Measurements from ENCODE around the gene IL1B. TPM values are rescaled to one million over a fixed set of nuclear protein-coding genes. Genes with fewer than 3 reads are reported as not detected.

The IL1B gene
- total RNA-seq (2014; rRNA removed; shearing (Covaris generic)) = 4.2 and 4.3 TPM in 2 replicates

DNA sequence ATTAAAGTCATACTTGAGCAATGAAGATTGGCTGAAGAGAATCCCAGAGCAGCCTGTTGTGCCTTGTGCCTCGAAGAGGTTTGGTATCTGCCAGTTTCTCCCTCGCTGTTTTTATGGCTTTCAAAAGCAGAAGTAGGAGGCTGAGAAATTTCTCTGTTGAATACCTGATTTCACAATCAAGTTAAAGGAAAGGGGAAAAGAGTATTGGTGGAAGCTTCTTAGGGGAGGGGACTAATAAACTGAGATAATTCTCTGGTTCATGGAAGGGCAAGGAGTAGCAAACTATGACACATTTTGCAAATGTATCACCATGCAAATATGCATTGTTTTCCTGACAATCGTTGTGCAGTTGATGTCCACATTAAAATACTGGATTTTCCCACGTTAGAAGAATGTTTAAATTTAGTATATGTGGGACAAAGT is at the start of gene IL1B:
IL1B (minus strand) TSS at position 85 of the 423 bp plus-strand sequence. CDS start 550 bp downstream, outside the sequence.
- peak; percentile 16 to 68 for DNase-seq (ENCODE audit: low read depth in 1 of 2, low spot score in 2 of 2)
- H3K9me3 ChIP-seq (replicated peaks) = no peaks in the 10 kb centered on the region
- H3K27ac ChIP-seq = peak within 1 kb of the TSS; percentile 82
- no peaks in the 10 kb centered on the region for H3K36me3 ChIP-seq
- H3K4me1 ChIP-seq (replicated peaks) = peaks cover 19% of the 10 kb centered on the region
- no peaks in the 10 kb centered on the region for H3K27me3 ChIP-seq (replicated peaks)
- peak within 1 kb of the TSS; percentile 12 for H3K4me3 ChIP-seq

DNA sequence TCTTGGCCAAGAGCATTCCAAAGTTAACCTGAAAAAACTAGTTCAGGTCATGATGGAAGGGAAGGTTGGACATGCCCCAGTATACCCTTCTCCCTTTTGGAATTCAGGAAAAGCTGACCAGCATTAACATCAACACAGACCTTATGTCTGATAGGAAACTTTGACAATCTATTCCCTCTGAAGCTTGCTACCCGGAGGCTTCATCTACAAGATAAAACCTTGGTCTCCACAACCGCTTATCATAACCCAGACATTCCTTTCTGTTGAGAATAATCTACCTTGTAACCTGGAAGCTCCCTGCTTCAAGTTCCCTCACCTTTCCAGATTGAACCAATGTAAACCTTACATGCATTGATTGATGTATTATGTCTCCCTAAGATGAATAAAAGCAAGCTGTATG is 49.7 kb upstream of the IL1B start:
- H3K9me3 ChIP-seq (replicated peaks) = no peaks in the 10 kb centered on the region
- H3K4me3 ChIP-seq = no peak overlapping the region
- no peak for DNase-seq (ENCODE audit: low read depth in 1 of 2, low spot score in 2 of 2)
- no peak overlapping the region for H3K27ac ChIP-seq
- H3K4me1 ChIP-seq (replicated peaks) = peaks cover 15% of the 10 kb centered on the region
- no peaks in the 10 kb centered on the region for H3K27me3 ChIP-seq (replicated peaks)
- H3K36me3 ChIP-seq = no peaks in the 10 kb centered on the region

DNA sequence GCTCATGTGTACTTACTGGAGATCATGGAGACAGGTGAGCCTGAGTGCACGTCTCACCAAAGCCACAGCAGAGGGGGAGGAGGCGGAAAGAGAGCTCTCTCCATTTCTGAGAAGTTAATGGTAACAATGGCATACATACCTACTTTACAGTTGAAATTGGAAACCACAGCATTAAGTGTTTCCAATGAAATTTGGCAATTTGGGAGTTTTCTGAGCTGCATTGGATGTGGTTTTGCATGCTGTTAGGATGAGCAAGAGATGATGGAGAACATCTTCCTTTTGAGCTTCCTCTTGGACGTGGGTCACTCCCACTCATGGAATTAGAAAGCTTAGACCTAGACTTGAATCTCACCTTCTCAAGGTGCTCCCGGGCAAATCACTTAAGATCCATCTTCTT is 48.9 kb upstream of the IL1B start:
- no peak for DNase-seq (ENCODE audit: low read depth in 1 of 2, low spot score in 2 of 2)
- Histone ChIP-seq H3K36me3 (no peaks in the 10 kb centered on the region), H3K27me3 (replicated peaks) (no peaks in the 10 kb centered on the region), H3K4me3 (no peak overlapping the region), H3K9me3 (replicated peaks) (no peaks in the 10 kb centered on the region), H3K27ac (no peak overlapping the region), H3K4me1 (replicated peaks) (peaks cover 23% of the 10 kb centered on the region)

DNA sequence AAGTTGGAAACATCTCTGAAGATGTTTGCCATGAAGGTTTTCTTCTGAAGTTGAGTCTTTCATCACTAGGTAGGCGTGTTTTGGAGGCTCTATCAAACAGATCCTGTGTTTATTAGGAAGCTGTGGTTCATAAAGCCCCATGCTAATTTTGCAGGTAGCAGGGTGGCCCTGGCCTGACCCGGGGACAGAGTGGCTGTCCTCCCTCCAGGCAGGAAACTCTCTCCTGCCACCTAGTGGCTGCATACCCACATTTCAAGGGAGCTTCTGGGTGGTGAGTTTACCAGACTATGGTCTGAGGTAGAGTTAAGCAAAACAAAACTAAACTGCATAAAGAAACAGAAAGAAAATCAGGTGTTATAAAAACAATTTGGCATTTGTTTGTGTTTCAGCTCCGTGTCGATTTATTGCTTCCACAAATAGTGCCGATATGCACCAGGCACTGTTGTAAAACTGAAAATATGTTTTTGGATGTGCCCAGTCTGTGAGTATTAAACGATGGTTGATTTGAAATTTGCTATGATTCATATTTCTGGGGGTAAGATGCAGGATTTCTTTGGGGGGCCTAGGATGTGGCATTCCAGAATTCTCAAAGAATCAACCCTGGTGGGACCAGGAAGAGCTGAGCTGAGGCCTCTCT is 48.4 kb upstream of the IL1B start:
- H3K9me3 ChIP-seq (replicated peaks) = no peaks in the 10 kb centered on the region
- H3K4me1 ChIP-seq (replicated peaks) = peaks cover 28% of the 10 kb centered on the region
- no peaks in the 10 kb centered on the region for H3K27me3 ChIP-seq (replicated peaks)
- no peak overlapping the region for H3K27ac ChIP-seq
- H3K36me3 ChIP-seq = no peaks in the 10 kb centered on the region
- H3K4me3 ChIP-seq = no peak overlapping the region
- DNase-seq (ENCODE audit: low read depth in 1 of 2, low spot score in 2 of 2) = peak; percentile 50 to 61

DNA sequence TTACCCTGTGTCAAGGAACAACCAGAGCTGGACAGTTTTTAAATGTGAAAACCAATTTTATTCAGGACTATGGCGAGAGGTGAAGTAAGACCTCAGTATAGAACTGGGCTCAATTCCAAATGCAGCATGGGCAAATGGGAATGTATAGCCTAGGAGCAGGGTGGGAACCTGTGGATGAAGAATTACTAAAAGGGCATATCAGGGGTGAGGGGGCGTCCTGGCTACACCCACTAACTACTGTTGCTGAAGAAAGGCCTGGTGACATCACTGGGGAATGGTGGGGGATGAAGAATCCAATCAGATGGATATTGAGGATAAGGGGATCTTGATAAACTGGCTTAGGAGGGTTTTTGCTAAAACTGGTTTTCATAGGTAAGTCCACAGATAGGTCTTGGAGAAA is 47.1 kb upstream of the IL1B start:
- H3K36me3 ChIP-seq = no peaks in the 10 kb centered on the region
- no peaks in the 10 kb centered on the region for H3K9me3 ChIP-seq (replicated peaks)
- DNase-seq (ENCODE audit: low read depth in 1 of 2, low spot score in 2 of 2) = no peak
- H3K4me3 ChIP-seq = no peak overlapping the region
- H3K27me3 ChIP-seq (replicated peaks) = no peaks in the 10 kb centered on the region
- peaks cover 38% of the 10 kb centered on the region for H3K4me1 ChIP-seq (replicated peaks)
- H3K27ac ChIP-seq = no peak overlapping the region

DNA sequence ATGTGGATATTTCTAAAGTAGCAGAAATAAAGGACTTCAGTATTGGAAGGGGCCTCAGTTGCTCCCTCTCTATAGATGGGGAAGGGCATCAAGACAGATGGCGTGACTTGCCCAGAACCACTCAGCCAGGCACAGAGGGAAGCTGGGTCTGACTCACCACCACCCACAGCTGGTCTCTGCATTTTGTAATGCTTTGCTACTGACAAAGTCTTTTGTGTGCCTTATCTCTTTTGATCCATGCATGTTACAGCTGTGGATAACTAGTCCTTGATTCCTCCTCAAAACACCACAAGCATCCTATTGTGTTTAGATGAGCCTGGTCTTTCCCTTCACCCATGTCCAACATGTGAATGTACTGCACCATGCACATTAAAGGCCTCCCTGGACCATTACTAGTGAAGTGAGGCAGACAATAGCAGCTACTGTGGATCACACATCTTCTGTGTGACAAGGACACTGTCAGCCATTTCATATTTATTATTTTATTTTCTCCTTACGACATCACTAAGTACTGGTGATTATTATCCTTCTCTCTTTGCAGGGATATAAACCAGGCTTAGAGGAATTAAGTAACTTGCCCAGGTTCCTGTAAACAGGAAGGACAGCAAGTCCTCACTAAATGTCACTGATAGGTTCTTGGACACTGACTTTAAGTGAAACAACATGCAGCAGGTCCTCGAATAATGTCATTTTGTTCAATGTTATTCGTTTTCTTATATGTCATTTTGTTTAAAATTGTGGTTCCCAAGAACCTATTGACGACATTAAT is 44.8 kb upstream of the IL1B start:
- Histone ChIP-seq H3K9me3 (replicated peaks) (no peaks in the 10 kb centered on the region), H3K4me1 (replicated peaks) (peaks cover 55% of the 10 kb centered on the region), H3K36me3 (no peaks in the 10 kb centered on the region), H3K4me3 (no peak overlapping the region), H3K27me3 (replicated peaks) (no peaks in the 10 kb centered on the region), H3K27ac (peak overlapping the region; percentile 72)
- DNase-seq (ENCODE audit: low read depth in 1 of 2, low spot score in 2 of 2) = peak; percentile 85 to 89

DNA sequence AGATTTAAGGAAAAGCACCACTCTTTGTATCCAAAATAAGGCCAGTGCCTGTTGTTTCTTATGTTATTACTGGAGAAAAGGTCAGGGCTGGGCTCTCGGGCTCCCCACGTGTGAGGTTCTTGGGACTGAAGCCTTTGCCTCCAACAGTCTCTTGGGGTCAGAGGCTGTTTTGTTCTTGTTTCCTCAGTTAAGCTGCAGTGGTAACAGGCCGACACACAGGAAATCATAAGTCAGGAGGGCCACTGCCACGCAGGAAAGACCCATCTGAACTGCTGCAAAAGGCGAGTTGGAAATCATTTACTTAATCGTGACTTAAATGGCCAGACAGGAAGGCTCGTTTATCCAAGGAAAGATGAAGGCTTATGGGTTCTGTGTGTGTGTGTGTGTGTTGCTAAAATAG is 44.1 kb upstream of the IL1B start:
- H3K9me3 ChIP-seq (replicated peaks) = no peaks in the 10 kb centered on the region
- no peak for DNase-seq (ENCODE audit: low read depth in 1 of 2, low spot score in 2 of 2)
- H3K4me3 ChIP-seq = no peak overlapping the region
- H3K27ac ChIP-seq = peak overlapping the region; percentile 72
- no peaks in the 10 kb centered on the region for H3K36me3 ChIP-seq
- H3K4me1 ChIP-seq (replicated peaks) = peaks cover 55% of the 10 kb centered on the region
- no peaks in the 10 kb centered on the region for H3K27me3 ChIP-seq (replicated peaks)

DNA sequence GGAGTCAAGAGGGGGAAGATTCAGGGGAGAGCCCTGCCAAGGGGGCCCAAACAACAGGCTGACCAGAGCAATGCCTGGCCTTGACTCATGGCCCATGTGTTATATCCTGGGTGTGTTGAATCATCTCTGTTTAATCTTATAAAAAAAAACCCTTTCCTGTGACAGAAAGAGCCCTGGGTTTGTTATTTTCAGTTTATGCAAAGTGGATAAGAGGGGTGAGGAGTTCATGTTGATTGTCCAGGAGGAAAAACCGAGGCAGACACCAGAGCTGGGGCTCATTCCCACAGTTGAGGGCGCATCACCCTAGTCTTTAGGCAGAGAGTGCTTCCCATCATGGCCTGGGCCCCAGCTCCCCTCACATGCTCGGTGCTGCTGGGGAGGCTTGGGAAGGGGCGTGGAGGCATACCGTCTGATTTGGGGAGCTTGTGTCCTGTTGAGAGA is 43.5 kb upstream of the IL1B start:
- Histone ChIP-seq H3K36me3 (no peaks in the 10 kb centered on the region), H3K27me3 (replicated peaks) (no peaks in the 10 kb centered on the region), H3K4me1 (replicated peaks) (peaks cover 55% of the 10 kb centered on the region), H3K9me3 (replicated peaks) (no peaks in the 10 kb centered on the region), H3K27ac (peak overlapping the region; percentile 72), H3K4me3 (no peak overlapping the region)
- peak; percentile 58 to 69 for DNase-seq (ENCODE audit: low read depth in 1 of 2, low spot score in 2 of 2)

DNA sequence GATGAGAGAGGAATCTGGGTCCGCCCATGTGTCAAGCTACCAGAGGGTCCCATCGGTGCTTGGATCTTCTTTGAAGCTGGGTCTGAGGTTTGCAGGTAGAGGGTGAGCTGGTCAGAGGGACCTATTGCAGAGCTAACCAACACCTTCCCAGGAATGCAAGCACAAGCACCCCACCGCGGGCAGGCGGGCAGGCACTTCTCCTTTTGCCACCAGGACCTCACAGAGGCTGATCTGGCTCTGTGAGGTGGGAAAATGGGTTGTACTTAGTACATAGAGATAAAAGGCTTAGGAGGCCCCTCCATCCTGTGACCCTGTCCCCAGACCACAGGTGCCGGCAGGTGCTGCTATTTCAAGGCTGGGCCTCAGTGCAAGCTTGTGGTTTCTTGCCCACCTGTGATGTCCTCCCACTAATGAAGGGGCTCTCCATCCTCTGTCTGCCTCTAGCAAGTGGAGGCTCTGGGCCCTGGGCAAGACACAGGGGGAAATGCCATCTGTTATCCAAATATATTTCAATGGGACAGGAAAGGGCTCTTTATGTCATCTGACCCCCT is 43.0 kb upstream of the IL1B start:
- Histone ChIP-seq H3K4me3 (no peak overlapping the region), H3K27me3 (replicated peaks) (no peaks in the 10 kb centered on the region), H3K9me3 (replicated peaks) (no peaks in the 10 kb centered on the region), H3K36me3 (no peaks in the 10 kb centered on the region), H3K4me1 (replicated peaks) (peaks cover 53% of the 10 kb centered on the region), H3K27ac (peak overlapping the region; percentile 72)
- no peak for DNase-seq (ENCODE audit: low read depth in 1 of 2, low spot score in 2 of 2)

DNA sequence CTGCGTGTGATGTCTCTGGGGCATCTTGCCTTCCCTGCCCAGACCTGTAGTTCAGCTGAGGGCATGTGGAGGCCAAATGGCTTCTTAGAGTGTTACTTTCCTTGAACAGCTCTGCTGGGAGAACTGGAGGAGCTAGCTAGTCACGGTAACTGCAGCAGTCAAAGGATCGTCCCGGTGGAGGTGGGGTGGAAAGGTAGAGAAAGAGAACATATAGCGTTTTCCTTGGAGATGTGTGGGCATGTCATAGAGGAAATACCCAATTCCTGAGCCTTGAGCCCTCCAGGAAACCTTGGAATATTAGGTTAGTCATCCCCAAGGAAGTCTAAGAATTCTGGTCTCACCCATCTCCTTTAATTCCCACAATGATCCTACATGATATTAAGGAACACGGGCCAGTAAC is 40.8 kb upstream of the IL1B start:
- H3K27me3 ChIP-seq (replicated peaks) = no peaks in the 10 kb centered on the region
- H3K4me3 ChIP-seq = no peak overlapping the region
- H3K4me1 ChIP-seq (replicated peaks) = peaks cover 51% of the 10 kb centered on the region
- no peaks in the 10 kb centered on the region for H3K36me3 ChIP-seq
- peak overlapping the region; percentile 75 for H3K27ac ChIP-seq
- H3K9me3 ChIP-seq (replicated peaks) = no peaks in the 10 kb centered on the region
- peak in 1 of 2 experiments; percentile 28 for DNase-seq (ENCODE audit: low read depth in 1 of 2, low spot score in 2 of 2)

DNA sequence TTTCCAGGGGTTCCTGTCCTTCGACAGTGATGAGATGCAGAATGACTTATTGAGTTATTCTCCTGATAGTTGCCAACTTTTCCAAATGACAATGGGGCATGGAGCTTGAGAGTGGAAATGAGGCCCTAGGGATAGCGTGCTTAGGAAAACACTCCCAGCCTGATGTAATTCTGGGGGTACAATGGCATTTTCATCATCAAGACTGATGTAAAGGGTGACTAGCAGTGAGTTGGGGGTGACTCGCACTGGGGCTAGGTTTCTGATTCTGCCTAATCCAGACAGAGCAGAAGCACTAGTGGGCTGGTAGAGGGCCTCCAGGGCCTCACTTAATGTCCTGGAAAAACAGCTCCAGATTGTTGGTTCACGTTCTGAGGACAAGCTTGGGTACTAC is 40.4 kb upstream of the IL1B start:
- Histone ChIP-seq H3K27me3 (replicated peaks) (no peaks in the 10 kb centered on the region), H3K36me3 (no peaks in the 10 kb centered on the region), H3K27ac (peak overlapping the region; percentile 75), H3K4me1 (replicated peaks) (peaks cover 47% of the 10 kb centered on the region), H3K9me3 (replicated peaks) (no peaks in the 10 kb centered on the region), H3K4me3 (no peak overlapping the region)
- no peak for DNase-seq (ENCODE audit: low read depth in 1 of 2, low spot score in 2 of 2)

DNA sequence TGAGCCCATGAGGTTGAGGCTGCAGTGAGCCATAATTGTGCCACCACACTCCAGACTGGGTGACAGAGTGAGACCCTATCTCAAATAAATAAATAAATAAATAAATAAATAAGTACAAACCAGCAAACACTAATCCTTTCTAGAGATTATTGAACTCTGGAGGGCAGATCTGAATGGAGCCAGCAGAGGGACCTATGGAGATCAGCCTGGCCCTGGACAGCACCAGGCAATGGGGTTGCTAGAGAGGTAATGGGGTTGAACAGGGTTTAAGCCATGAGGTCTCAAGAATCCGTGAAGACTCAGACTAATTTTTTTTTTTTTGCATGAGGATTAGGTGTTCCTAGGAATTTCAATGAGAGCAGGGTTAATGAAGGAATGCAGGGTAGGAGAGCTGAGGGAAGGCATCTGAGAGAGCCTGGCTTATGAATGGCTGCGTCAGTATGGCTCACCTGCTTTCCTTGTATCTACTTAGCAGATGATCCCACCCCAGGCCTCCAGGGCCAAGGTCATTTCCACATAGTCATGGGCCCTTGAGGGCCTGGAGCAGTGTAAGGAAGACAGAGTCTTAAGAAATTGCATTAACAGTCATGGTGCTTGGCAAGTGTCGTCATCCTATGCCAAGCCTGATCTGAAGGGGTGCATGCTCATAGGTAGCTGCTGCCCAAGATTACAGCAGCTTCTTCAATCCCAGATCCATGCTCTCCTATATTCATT is 39.8 kb upstream of the IL1B start:
- H3K27ac ChIP-seq = no peak overlapping the region
- H3K9me3 ChIP-seq (replicated peaks) = no peaks in the 10 kb centered on the region
- no peak for DNase-seq (ENCODE audit: low read depth in 1 of 2, low spot score in 2 of 2)

DNA sequence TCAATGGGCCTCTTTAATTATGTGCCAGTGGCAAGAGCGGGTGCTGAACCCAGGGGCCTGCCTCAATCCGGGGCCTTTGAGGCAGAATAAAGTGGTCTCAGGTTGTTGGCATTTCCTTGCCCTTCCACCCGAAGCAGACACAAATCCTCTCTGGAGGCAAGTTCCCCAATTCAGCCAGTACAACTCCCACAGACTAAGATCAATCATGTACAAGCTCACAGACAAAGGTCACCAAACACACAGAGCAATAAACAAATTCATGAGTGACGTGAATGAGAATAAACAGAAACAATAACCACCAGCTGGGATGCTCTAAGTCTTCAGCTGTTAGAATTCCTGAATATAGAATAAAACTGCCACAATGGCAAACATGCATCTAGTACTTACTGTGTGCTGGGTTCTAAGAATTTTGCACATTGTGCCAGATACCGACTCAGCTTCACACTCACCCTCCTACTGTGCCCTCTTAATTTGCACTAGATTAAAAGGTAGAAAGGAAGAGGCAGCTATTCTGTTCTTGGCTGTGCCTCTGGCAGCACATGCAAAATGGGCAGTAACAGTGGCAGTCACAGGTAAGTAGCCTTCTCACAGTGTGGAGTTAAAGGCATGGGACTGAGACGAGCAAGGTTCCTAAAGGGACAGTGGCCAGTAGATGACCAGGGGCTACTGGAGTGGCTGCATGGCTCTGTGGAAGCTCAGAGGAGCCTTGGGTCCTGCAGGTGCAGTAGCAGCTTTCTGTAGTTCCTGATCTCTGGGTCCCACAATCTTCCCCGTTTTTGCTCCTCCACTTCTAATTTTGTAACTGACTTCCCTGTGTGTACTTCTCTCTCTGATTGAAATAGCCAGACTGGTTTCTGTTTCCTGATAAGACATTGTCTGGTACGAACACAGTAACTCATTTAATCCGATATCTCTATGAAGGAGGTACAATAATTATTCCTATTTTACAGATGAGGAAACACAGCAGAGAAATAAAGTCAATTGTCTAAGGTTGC is 34.6 kb upstream of the IL1B start:
- peaks cover 26% of the 10 kb centered on the region for H3K4me1 ChIP-seq (replicated peaks)
- H3K27ac ChIP-seq = no peak overlapping the region
- no peaks in the 10 kb centered on the region for H3K27me3 ChIP-seq (replicated peaks)
- H3K4me3 ChIP-seq = no peak overlapping the region
- no peaks in the 10 kb centered on the region for H3K9me3 ChIP-seq (replicated peaks)
- H3K36me3 ChIP-seq = no peaks in the 10 kb centered on the region
- DNase-seq (ENCODE audit: low read depth in 1 of 2, low spot score in 2 of 2) = no peak

More for the DNA sequence above, 39.8 kb upstream of the IL1B start:
- H3K27me3 ChIP-seq (replicated peaks) = no peaks in the 10 kb centered on the region
- H3K36me3 ChIP-seq = no peaks in the 10 kb centered on the region
- H3K4me1 ChIP-seq (replicated peaks) = peaks cover 41% of the 10 kb centered on the region
- no peak overlapping the region for H3K4me3 ChIP-seq

Measured in SJSA1 (cell line).